COLO829 (cell line): ENCODE results near the gene GNG7.
A peak's percentile ranks its signal among the peaks of the same experiment; 100 is the strongest.
"Not testable (repeated sequence)": the region's sequence is repeated elsewhere in the genome, so short reads cannot be mapped to it uniquely, and the experiment has no call there.

Experiments
- DNase-seq: peaks from one replicate; pipeline ENCODE4 v3.0.0; 2012; ENCODE audit warnings: low spot score

Gene GNG7

DNA sequence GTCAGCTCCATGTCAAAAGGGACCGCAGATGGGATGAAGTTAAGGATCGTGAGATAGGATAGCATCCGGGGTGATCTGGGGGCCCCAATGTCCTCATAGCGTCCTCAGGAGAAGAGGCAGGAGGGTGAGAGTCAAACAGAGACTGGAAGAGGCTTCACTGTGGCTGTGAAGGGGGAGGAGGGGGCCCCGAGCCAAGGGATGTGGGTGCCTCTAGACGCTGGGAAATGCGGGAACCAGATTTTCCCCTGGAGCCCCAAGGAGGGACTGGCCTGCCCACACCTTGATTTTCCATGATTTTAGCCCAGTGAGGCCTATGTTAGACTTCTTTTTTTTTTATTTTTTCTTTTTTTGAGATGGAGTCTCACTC lies 61.2 kb downstream of the GNG7 start:
- DNase-seq: no peak

- no peak for DNase-seq
Measured at GRCh38 chr19:2640563-2641331, 61.7 kb downstream of the GNG7 start.

DNA sequence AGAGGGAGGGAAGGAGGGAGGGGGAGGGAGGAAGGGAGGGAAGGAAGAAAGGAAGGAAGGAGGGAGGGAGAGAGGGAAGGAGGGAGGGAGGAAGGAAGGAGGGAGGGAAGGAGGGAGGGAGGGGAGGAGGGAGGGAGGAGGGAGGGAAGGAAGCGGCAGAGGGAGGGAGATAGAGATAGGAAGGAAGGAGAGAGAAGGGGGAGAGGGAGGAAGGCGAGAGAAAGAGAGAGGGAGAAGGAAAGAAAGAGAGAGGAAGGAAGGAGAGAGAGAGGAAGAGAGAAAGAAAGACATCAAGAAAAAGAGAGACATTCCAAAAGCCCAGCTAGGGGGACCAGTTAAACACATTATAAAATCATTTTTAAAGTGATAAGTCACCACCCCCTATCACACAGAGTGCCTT lies 62.5 kb downstream of the GNG7 start:
- no peak for DNase-seq

DNA sequence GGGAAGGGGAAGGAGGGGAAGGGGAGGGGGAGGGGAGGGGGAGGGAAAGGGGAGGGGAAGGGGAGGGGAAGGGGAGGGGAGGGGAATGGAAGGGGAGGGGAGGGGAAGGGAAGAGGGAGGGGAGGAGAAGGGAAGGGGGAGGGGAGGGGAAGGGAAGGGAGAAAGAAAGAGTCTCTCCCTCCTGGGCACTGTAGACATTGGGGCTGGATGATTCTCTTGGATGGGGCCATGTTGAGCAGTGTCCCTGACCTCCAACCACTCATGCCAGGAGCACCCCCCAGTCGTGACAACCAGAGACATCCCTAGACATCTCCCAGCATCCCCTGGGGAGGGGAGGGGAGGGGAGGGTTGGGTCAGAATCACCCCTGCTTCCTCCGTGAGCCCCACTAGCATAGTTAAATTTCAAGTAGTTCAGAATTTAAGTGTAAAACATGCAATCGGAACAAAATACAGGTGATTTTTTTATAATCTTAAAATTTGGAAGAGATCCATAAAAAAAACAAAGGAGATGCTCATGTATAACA lies 64.0 kb downstream of the GNG7 start:
- DNase-seq: no peak

GRCh38 chr19:2636897-2637683 lies 65.4 kb downstream of the GNG7 start:
- peak; percentile 56 for DNase-seq

GRCh38 chr19:2636141-2636896 lies 66.2 kb downstream of the GNG7 start:
- DNase-seq: no peak

- no peak for DNase-seq
Measured at GRCh38 chr19:2634960-2635359, 67.5 kb downstream of the GNG7 start.

DNA sequence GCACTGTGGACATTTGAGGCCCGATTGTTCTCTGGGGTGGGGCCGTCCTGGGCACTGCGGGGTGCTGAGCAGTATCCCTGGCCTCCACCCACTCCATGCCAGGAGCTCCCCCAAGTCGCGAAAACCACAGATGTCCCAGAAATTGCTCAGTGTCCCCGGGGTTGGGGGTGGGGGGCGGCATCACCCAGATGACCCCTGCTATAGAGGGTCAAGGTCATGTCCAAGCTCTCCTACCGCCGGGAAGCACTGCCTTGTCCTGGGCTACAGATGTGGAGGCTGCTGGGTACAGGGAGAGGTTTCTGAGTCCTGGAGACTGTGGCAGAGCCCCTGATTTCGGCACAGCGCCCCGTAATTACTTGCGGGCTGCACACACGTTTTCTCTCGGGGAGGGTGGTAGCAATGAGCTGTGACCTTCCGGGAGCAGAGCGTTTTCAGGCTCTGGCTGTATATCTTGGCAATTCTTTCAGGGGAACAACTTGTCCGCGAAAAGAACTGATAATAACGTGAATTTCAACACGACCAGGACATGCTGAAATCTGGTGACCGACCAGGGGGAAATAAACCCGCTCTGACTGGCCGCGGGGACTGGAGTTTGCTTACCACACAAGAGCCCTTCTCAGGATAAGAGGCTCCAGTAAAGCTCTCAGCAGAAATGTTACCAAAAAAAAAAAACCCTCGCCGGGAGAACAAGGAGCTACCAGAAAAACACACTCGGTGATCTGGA lies 68.1 kb downstream of the GNG7 start:
- no peak for DNase-seq

- DNase-seq: no peak
Measured at GRCh38 chr19:2633693-2634075, 68.8 kb downstream of the GNG7 start.

- DNase-seq: no peak
Measured at GRCh38 chr19:2631213-2631821, 71.2 kb downstream of the GNG7 start.

- no peak for DNase-seq
Measured at GRCh38 chr19:2630352-2631001, 72.0 kb downstream of the GNG7 start.

- DNase-seq: no peak
Measured at GRCh38 chr19:2629491-2630351, 72.8 kb downstream of the GNG7 start.

DNA sequence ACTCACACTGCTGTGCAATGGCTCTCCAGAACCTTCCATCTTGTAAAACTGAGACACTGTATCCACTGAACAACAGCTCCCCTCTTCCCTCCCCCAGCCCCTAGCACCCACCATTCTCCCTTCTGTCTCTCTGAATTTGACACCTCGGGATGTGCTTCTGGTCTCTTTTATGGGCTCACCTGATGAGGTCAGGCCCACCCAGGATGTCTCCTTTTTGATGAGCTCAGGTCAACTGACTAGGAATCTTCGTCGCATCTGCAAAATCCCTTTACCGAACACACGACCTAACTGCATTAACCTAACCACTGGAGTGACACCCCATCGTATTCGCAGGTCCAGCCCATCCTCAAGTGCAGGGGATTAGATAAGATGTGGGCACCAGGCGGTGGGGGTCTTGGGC lies 73.9 kb downstream of the GNG7 start:
- DNase-seq: no peak

DNA sequence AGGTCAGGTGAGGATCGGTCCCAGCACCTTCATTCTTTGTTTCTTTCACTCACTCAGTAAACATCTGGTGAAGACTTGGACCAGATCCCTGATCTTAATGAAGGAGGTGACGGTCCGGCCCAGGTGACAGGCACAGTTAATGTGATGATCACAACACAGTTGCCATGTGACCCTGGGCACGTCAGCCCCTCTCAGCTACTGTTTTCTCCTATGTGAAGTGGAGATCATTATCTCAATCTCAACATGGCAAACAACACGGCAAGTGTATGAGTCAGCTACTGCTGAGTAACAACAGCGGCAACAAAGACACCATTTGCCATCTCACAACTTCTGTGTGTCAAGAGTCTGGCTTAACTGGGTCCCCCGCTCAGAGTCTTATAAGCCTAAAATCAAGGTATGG lies 74.6 kb downstream of the GNG7 start:
- no peak for DNase-seq

GRCh38 chr19:2627319-2627829 lies 75.1 kb downstream of the GNG7 start:
- peak; percentile 39 for DNase-seq

DNA sequence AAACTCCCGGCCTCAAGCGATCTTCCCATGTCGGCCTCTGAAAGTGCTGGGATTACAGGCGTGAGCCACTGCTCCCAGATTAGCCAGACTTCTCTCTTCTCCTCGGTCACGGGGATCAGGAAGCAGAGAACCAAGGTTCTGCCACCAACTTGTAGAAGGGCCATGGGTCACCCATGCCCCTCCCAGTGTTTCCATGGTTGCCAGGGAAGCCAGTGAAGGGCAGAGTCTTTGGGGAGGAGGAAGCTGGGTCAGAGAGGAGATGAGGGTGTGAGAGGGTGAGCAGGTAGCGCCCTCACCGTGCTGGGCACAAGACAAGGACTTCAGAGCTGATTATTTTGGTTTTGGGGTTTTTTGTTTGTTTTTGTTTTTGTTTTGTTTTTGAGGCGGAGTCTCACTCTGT lies 77.1 kb downstream of the GNG7 start:
- no peak for DNase-seq

DNA sequence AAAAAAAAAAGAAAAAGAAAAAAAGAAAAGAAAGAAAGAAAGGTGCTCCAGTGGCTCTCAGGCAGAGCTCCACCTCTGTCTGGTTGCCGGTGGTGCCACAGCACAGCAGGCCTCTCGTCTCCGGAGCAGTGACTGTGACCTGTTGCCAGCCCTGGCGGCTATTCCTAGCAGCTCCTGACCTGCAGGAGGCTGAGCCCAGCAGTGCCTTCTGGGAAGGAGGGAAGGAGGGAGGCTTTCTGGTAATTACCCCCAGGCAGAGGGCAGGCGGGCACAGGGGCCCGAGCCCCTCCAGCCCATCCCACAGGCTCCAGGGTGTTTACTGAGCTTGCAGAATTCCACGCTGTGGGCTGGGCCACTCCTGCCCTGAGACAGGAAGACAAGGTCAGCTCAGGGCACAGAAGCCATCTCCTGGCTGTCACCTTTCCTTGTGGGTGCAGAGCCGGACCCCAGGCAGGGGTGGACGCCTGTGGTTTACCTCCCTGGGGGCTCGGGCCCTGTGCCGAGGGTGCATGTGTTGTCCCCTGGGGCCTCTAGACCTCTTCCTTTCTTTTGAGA lies 77.9 kb downstream of the GNG7 start:
- DNase-seq: no peak

DNA sequence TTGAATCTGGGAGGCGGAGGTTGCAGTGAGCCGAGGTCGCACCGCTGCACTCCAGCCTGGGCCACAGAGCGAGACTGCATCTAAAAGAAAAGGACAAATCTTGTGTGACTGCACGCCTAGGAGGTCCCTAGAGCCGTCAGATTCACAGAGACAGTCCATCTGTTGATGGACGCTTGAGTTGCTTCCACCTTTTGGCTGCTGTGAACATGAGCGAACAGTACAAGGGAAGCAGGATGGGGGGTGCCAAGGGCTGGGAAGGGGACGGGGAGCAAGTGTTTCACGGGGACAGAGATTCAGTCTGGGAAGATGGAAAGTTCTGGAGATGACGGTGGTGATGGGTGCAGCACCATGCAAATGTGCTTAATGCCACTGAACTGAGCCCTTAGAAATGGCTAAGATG lies 78.7 kb downstream of the GNG7 start:
- no peak for DNase-seq

- not testable (repeated sequence) for DNase-seq
Measured at GRCh38 chr19:2622371-2622961, 80.0 kb downstream of the GNG7 start.
